GM12878 (cell line): ENCODE data around the gene HERPUD1. TPM values are rescaled to one million over a fixed set of nuclear protein-coding genes. Genes with fewer than 3 reads are reported as not detected.

Source experiments
- ATAC-seq: fragments of 200-7000 bp; cut with Tn5 transposase; 3 replicates; pipeline ENCODE4 v1.9.1; 2020; ENCODE audit warnings: mild to moderate bottlenecking, moderate library complexity
- BruUV-seq: library from RNA; stranded (reverse); fragments of 400-500 nt; replicated peaks from 2 replicates; lab custom pipeline; 2021; lab: Mats Ljungman, UMichigan
- CTCF ChIA-PET: fragments of 300-600 bp; sonication (Branson Sonifier 250); formaldehyde crosslinking; extraction: SDS; loops from one replicate; lab custom pipeline; 2021; ENCODE audit warnings: inconsistent platforms; lab: Yijun Ruan, JAX
- POLR2A ChIA-PET: fragments of 350-600 bp; formaldehyde crosslinking; extraction: SDS; loops from one replicate; lab custom pipeline; 2021; ENCODE audit warnings: inconsistent platforms; lab: Charles Lee
- RAD21 ChIA-PET: fragments of 300-600 bp; sonication (Branson Sonifier 250); formaldehyde crosslinking; loops from one replicate; lab custom pipeline; 2023; ENCODE audit warnings: antibody characterized with exemption; ENCODE audit not compliant: unreplicated experiment; lab: Charles Lee
- SMC1A ChIA-PET: fragments of 300-600 bp; sonication (Branson Sonifier 250); formaldehyde crosslinking; loops from one replicate; lab custom pipeline; 2023; ENCODE audit not compliant: unreplicated experiment, uncharacterized antibody; lab: Charles Lee
- DNase-seq: peaks from one replicate; pipeline ENCODE4 v3.0.0-alpha.2; 2011; ENCODE audit warnings: low read depth, low spot score
- FAIRE-seq: peaks from 3 replicates; lab custom pipeline; 2011; peaks lifted over from hg19 to GRCh38; lab: Jason Lieb, UNC
- H2AFZ ChIP-seq: 2 replicates; pipeline ENCODE4 v1.6.0; 2011; ENCODE audit warnings: low read depth, low read length, control low read depth; ENCODE audit not compliant: control insufficient read depth
- H3K27ac ChIP-seq: 2 replicates; pipeline ENCODE4 v1.5.1; 2011; ENCODE audit warnings: control low read depth; ENCODE audit not compliant: control insufficient read depth, insufficient read depth
- H3K27me3 ChIP-seq, 2 experiments: replicated peaks in 1 of 2; 2 replicates each; pipeline versions ENCODE4 v1.6.0 to v1.6.1; 2011; ENCODE audit warnings: low read length in 1 of 2; ENCODE audit not compliant: control insufficient read depth in 2 of 2, insufficient read depth in 2 of 2
- H3K36me3 ChIP-seq, 2 experiments: 2 replicates each; pipeline ENCODE4 v1.5.1; 2011; ENCODE audit warnings: low read length in 1 of 2; ENCODE audit not compliant: control insufficient read depth in 2 of 2, insufficient read depth in 2 of 2
- H3K4me1 ChIP-seq: 2 replicates; pipeline ENCODE4 v1.6.1; 2011; ENCODE audit warnings: mild to moderate bottlenecking, low read length, moderate library complexity, mixed read lengths; ENCODE audit not compliant: control insufficient read depth, insufficient read depth
- H3K4me2 ChIP-seq: 2 replicates; pipeline ENCODE4 v1.6.0; 2011; ENCODE audit warnings: control low read depth; ENCODE audit not compliant: control insufficient read depth, insufficient read depth
- H3K4me3 ChIP-seq: fragments of 200-600 bp; sonication (generic); 2 replicates; pipeline ENCODE4 v1.5.1; 2016
- H3K79me2 ChIP-seq: 2 replicates; pipeline ENCODE4 v1.6.0; 2011; ENCODE audit warnings: low read length; ENCODE audit not compliant: control insufficient read depth, insufficient read depth
- H3K9ac ChIP-seq: 2 replicates; pipeline ENCODE4 v1.8.0; 2011; ENCODE audit warnings: low read length, control low read depth, mixed read lengths; ENCODE audit not compliant: control insufficient read depth, insufficient read depth
- H3K9me3 ChIP-seq: replicated peaks from 3 replicates; pipeline ENCODE4 v1.5.1; 2011; ENCODE audit warnings: mild to moderate bottlenecking, low read length; ENCODE audit not compliant: control insufficient read depth, insufficient read depth
- H4K20me1 ChIP-seq: 2 replicates; pipeline ENCODE4 v1.6.0; 2011; ENCODE audit not compliant: control insufficient read depth, insufficient read depth
- GATAD2B ChIP-seq: fragments of 450-650 bp; conservative IDR thresholded peaks from 2 replicates; pipeline ENCODE4 v1.6.1; 2017; ENCODE audit warnings: low read depth, mild to moderate bottlenecking, moderate library complexity
- HDAC2 ChIP-seq: fragments of 200-600 bp; sonication (generic); IDR thresholded peaks from 2 replicates; pipeline ENCODE4 v1.6.1; 2017
- HDAC6 ChIP-seq: fragments of 200-600 bp; sonication (generic); IDR thresholded peaks from one replicate; pipeline ENCODE4 v1.8.0; 2017; ENCODE audit warnings: antibody characterized with exemption; ENCODE audit not compliant: unreplicated experiment
- IRF4 ChIP-seq: IDR thresholded peaks from 2 replicates; pipeline ENCODE4 v1.6.1; 2011; ENCODE audit warnings: low read depth, low read length
- JUNB ChIP-seq: IDR thresholded peaks from 2 replicates; pipeline ENCODE4 v1.6.1; 2016; ENCODE audit warnings: antibody characterized with exemption, mild to moderate bottlenecking
- MTA3 ChIP-seq: IDR thresholded peaks from 2 replicates; pipeline ENCODE4 v1.6.1; 2012; ENCODE audit warnings: low read length, inconsistent platforms, borderline replicate concordance
- NR2F1 ChIP-seq: fragments of 450-650 bp; conservative IDR thresholded peaks from 2 replicates; pipeline ENCODE4 v1.6.1; 2017; ENCODE audit warnings: mild to moderate bottlenecking
- PAX5 ChIP-seq: IDR thresholded peaks from 2 replicates; pipeline ENCODE4 v1.6.1; 2011; ENCODE audit warnings: low read depth, low read length, borderline replicate concordance
- SPI1 ChIP-seq: IDR thresholded peaks from 2 replicates; pipeline ENCODE4 v1.6.1; 2011; ENCODE audit warnings: low read depth, mild to moderate bottlenecking, low read length, moderate library complexity, borderline replicate concordance; ENCODE audit not compliant: insufficient read depth
- TCF3 ChIP-seq: IDR thresholded peaks from 2 replicates; pipeline ENCODE4 v1.6.1; 2012; ENCODE audit warnings: low read depth, mild to moderate bottlenecking, low read length, borderline replicate concordance; ENCODE audit not compliant: insufficient read depth
- ZNF274 ChIP-seq: IDR thresholded peaks from one replicate; pipeline ENCODE4 v1.8.0; 2011; ENCODE audit not compliant: insufficient read length, insufficient read depth
- WGBS: methylation state at CpG from one replicate; pipeline ENCODE4 v1.1.6; 2016; ENCODE audit warnings: low lambda C conversion rate; ENCODE audit not compliant: insufficient replicate concordance, insufficient coverage; ENCODE audit errors: missing lambda C conversion rate; 5-methylcytosine and 5-hydroxymethylcytosine counted together
- in situ Hi-C: fragments of 300-500 bp; cut with MboI; formaldehyde crosslinking; loops from 9 replicates; pipeline ENCODE4 v1.14.3; 2018; ENCODE audit warnings: mixed read lengths
- intact Hi-C: fragments of 100-400 bp; cut with micrococcal nuclease; formaldehyde crosslinking; loops from one replicate; pipeline ENCODE4 v1.14.2; 2022; ENCODE audit not compliant: unreplicated experiment
- polyA plus RNA-seq, 11 experiments: library from polyadenylated mRNA; depleted of rRNA in 4 of 11; unstranded in 6 of 11; stranded (reverse) in 5 of 11; fragments of >200 nt; fragmentation: Nextera tagmentation in 4 of 11; fragmentation: Illumina TruSeq in 1 of 11; extraction: Ambion mirVana in 4 of 11; extraction: Trizol in 1 of 11; gene quantifications; 1 replicate in 1 of 11; 2 replicates in 10 of 11; pipeline versions ENCODE4 v1.2.1 to v1.2.3, GENCODE V29; 2011 to 2016; ENCODE audit warnings: inconsistent platforms in 2 of 11, missing spikeins in 2 of 11, low read depth in 1 of 11
- total RNA-seq, 4 experiments: library from RNA; depleted of rRNA in 3 of 4; stranded (reverse); fragments of >200 nt in 3 of 4; fragmentation: Illumina TruSeq in 1 of 4; extraction: Trizol in 1 of 4; gene quantifications; 2 replicates each; pipeline versions ENCODE4 v1.2.1 to v1.2.3, GENCODE V29; 2013 to 2021
- TF ChIP-seq, protein P1 (sequence below): IDR thresholded peaks from 2 replicates; pipeline ENCODE4 v1.6.1; 2011; ENCODE audit warnings: low read depth, low read length, improper control_type of control experiment, borderline replicate concordance
- TF ChIP-seq, protein P2 (sequence below): fragments of 450-650 bp; IDR thresholded peaks from 2 replicates; pipeline ENCODE4 v1.6.1; 2016; ENCODE audit warnings: mild to moderate bottlenecking, moderate library complexity, borderline replicate concordance
- TF ChIP-seq, protein P3 (sequence below): fragments of 450-650 bp; IDR thresholded peaks from 2 replicates; pipeline ENCODE4 v1.6.1; 2017; ENCODE audit warnings: mild to moderate bottlenecking, moderate library complexity

The HERPUD1 gene
- total and polyA plus RNA-seq, 10 of the 15 experiments (the other 5 are each of a cell fraction or from before 2014, with no cell fraction given): 32.6 to 212 (median 122) TPM

DNA sequence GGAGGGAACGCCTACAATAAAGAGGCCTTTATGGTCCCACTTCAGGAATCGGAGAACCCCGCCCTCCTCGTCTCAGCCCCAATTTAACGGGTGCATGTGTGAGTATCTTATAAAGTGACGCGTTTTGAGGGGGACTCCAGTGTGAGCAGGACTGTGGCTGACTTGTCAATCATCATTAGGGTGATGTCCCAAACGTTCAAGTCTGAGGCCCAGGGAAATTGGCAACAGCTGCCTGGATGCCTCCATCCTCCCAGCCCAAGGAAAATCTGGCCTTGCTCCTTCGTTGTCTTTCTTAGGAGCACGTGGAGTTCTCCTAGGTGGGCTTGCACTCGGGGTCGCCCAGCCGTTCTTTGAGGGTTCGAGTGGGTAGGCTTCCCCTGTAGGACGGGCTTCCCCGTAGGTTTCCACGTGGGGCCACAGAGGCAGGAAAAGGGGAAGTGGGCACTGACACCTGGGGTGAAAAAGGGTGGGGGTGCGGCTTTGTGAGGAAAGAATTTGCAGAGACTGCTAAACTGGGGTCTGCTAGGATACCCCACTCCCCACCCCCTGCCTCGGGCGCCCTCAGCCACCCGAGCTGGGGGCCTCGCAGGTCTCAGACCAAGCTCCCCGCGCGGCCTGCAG is 561 bp upstream of the HERPUD1 start:
- RAD21 ChIA-PET: interaction anchor here (0.6 to 2.9 kb wide), 20 partner anchors 8 to 202 kb away, joined by 3 to 34 read pairs (median 4); partner anchors contain the start of gene NUP93
- peak overlapping the region; percentile 88 for H3K27ac ChIP-seq
- WGBS: 1% methylated on average over 25 of the region's 25 CpGs
- peak; percentile 67 for DNase-seq
- ATAC-seq: peak; percentile 46
- peaks cover 20% of the 10 kb centered on the region for H3K4me1 ChIP-seq
- POLR2A ChIA-PET: interaction anchor here (0.7 to 21.1 kb wide), 11 partner anchors 8 to 130 kb away, joined by 3 to 306 read pairs (median 5); no protein-coding TSS in a partner anchor
- H4K20me1 ChIP-seq: no peaks in the 10 kb centered on the region
- SMC1A ChIA-PET: interaction anchor here (0.6 to 3.7 kb wide), 13 partner anchors 9 to 79 kb away, joined by 3 to 52 read pairs (median 4); no protein-coding TSS in a partner anchor
- H3K36me3 ChIP-seq: peaks cover 0 to under 1% of the 10 kb centered on the region in 2 experiments; a peak in 2 of 4 replicates
- peak overlapping the region; percentile 65 for H2AFZ ChIP-seq
- H3K9ac ChIP-seq: peak overlapping the region; percentile 82
- intact Hi-C loops: loop anchor here (1.0 to 2.0 kb wide), 3 partner anchors 14 to 43 kb away; no protein-coding TSS in a partner anchor
- peaks cover 41% of the 10 kb centered on the region for H3K79me2 ChIP-seq
- peak overlapping the region; percentile 81 for H3K4me2 ChIP-seq
- no peaks in the 10 kb centered on the region for H3K9me3 ChIP-seq
- CTCF ChIA-PET: interaction anchor here (0.6 to 2.7 kb wide), 12 partner anchors 9 to 74 kb away, joined by 3 to 14 read pairs (median 4); no protein-coding TSS in a partner anchor
- in situ Hi-C loops: no loop called here
- H3K4me3 ChIP-seq: peak overlapping the region; percentile 92; the same call in 1 of the 2 replicates
- FAIRE-seq: no peak
- H3K27me3 ChIP-seq: no peaks in the 10 kb centered on the region
- TSS peak; percentile 94 for BruUV-seq
- TF ChIP-seq IRF4: peak; percentile 73; the same call in 1 of the 2 replicates
- TF ChIP-seq MTA3: 0 out of 2 replicates have a peak, but pooled peaks have one; percentile 61
- no peak for TF ChIP-seq ZNF274
- TF ChIP-seq HDAC2: no peak
- TF ChIP-seq, protein P1, sequence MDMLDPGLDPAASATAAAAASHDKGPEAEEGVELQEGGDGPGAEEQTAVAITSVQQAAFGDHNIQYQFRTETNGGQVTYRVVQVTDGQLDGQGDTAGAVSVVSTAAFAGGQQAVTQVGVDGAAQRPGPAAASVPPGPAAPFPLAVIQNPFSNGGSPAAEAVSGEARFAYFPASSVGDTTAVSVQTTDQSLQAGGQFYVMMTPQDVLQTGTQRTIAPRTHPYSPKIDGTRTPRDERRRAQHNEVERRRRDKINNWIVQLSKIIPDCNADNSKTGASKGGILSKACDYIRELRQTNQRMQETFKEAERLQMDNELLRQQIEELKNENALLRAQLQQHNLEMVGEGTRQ: no peak
- peak; percentile 91 for TF ChIP-seq NR2F1
- no peak for TF ChIP-seq JUNB
- peak; percentile 89 for TF ChIP-seq GATAD2B
- peak; percentile 99 for TF ChIP-seq SPI1
- TF ChIP-seq PAX5: peak; percentile 82
- TF ChIP-seq HDAC6: no peak
- peak; percentile 95; the same call in 1 of the 2 replicates for TF ChIP-seq TCF3
- TF ChIP-seq, protein P2, sequence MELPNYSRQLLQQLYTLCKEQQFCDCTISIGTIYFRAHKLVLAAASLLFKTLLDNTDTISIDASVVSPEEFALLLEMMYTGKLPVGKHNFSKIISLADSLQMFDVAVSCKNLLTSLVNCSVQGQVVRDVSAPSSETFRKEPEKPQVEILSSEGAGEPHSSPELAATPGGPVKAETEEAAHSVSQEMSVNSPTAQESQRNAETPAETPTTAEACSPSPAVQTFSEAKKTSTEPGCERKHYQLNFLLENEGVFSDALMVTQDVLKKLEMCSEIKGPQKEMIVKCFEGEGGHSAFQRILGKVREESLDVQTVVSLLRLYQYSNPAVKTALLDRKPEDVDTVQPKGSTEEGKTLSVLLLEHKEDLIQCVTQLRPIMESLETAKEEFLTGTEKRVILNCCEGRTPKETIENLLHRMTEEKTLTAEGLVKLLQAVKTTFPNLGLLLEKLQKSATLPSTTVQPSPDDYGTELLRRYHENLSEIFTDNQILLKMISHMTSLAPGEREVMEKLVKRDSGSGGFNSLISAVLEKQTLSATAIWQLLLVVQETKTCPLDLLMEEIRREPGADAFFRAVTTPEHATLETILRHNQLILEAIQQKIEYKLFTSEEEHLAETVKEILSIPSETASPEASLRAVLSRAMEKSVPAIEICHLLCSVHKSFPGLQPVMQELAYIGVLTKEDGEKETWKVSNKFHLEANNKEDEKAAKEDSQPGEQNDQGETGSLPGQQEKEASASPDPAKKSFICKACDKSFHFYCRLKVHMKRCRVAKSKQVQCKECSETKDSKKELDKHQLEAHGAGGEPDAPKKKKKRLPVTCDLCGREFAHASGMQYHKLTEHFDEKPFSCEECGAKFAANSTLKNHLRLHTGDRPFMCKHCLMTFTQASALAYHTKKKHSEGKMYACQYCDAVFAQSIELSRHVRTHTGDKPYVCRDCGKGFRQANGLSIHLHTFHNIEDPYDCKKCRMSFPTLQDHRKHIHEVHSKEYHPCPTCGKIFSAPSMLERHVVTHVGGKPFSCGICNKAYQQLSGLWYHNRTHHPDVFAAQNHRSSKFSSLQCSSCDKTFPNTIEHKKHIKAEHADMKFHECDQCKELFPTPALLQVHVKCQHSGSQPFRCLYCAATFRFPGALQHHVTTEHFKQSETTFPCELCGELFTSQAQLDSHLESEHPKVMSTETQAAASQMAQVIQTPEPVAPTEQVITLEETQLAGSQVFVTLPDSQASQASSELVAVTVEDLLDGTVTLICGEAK: no peak
- TF ChIP-seq, protein P3, sequence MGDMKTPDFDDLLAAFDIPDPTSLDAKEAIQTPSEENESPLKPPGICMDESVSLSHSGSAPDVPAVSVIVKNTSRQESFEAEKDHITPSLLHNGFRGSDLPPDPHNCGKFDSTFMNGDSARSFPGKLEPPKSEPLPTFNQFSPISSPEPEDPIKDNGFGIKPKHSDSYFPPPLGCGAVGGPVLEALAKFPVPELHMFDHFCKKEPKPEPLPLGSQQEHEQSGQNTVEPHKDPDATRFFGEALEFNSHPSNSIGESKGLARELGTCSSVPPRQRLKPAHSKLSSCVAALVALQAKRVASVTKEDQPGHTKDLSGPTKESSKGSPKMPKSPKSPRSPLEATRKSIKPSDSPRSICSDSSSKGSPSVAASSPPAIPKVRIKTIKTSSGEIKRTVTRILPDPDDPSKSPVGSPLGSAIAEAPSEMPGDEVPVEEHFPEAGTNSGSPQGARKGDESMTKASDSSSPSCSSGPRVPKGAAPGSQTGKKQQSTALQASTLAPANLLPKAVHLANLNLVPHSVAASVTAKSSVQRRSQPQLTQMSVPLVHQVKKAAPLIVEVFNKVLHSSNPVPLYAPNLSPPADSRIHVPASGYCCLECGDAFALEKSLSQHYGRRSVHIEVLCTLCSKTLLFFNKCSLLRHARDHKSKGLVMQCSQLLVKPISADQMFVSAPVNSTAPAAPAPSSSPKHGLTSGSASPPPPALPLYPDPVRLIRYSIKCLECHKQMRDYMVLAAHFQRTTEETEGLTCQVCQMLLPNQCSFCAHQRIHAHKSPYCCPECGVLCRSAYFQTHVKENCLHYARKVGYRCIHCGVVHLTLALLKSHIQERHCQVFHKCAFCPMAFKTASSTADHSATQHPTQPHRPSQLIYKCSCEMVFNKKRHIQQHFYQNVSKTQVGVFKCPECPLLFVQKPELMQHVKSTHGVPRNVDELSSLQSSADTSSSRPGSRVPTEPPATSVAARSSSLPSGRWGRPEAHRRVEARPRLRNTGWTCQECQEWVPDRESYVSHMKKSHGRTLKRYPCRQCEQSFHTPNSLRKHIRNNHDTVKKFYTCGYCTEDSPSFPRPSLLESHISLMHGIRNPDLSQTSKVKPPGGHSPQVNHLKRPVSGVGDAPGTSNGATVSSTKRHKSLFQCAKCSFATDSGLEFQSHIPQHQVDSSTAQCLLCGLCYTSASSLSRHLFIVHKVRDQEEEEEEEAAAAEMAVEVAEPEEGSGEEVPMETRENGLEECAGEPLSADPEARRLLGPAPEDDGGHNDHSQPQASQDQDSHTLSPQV: peak; percentile 44; the same call in 1 of the 2 replicates
